ENCODE measurements around the gene XPO4.
"Not testable (repeated sequence)": the region's sequence is repeated elsewhere in the genome, so short reads cannot be mapped to it uniquely, and the experiment has no call there.

XPO4 gene

GRCh38 chr13:20902438-20903163 lies at the start of gene XPO4:
XPO4 (minus strand) TSS chr13:20902746; CDS start chr13:20902738, 8 bp downstream.
- peak; percentile 56 for DNase-seq

GRCh38 chr13:20948001-20948400 lies 45.5 kb upstream of the XPO4 start:
- DNase-seq: not testable (repeated sequence)

- DNase-seq: peak; percentile 68
Observed at GRCh38 chr13:20945952-20946383, 43.4 kb upstream of the XPO4 start.

- DNase-seq: no peak
Observed at GRCh38 chr13:20942938-20943559, 40.5 kb upstream of the XPO4 start.

GRCh38 chr13:20940511-20940910 lies 38.0 kb upstream of the XPO4 start:
- not testable (repeated sequence) for DNase-seq

GRCh38 chr13:20940083-20940482 lies 37.5 kb upstream of the XPO4 start:
- no peak for DNase-seq

GRCh38 chr13:20939662-20940061 lies 37.1 kb upstream of the XPO4 start:
- no peak for DNase-seq

- DNase-seq: no peak
Observed at GRCh38 chr13:20938302-20938701, 35.8 kb upstream of the XPO4 start.

- no peak for DNase-seq
Observed at GRCh38 chr13:20927596-20928257, 25.2 kb upstream of the XPO4 start.

- DNase-seq: not testable (repeated sequence)
Observed at GRCh38 chr13:20925395-20925790, 22.8 kb upstream of the XPO4 start.

- peak; percentile 70 for DNase-seq
Observed at GRCh38 chr13:20924758-20925394, 22.3 kb upstream of the XPO4 start.

GRCh38 chr13:20923272-20923671 lies 20.7 kb upstream of the XPO4 start:
- no peak for DNase-seq

- DNase-seq: no peak
Observed at GRCh38 chr13:20921572-20921971, 19.0 kb upstream of the XPO4 start.

- not testable (repeated sequence) for DNase-seq
Observed at GRCh38 chr13:20915676-20916075, 13.1 kb upstream of the XPO4 start.

- DNase-seq: no peak
Observed at GRCh38 chr13:20911037-20911436, 8.5 kb upstream of the XPO4 start.

GRCh38 chr13:20908714-20909497 lies 6.4 kb upstream of the XPO4 start:
- no peak for DNase-seq

GRCh38 chr13:20904908-20905307 lies 2.4 kb upstream of the XPO4 start:
- no peak for DNase-seq

- DNase-seq: no peak
Observed at GRCh38 chr13:20903164-20903475, 574 bp upstream of the XPO4 start.

GRCh38 chr13:20901668-20902437 lies 693 bp downstream of the XPO4 start:
- DNase-seq: peak; percentile 5

- DNase-seq: no peak
Observed at GRCh38 chr13:20894245-20894644, 8.3 kb downstream of the XPO4 start.

- no peak for DNase-seq
Observed at GRCh38 chr13:20891768-20892167, 10.8 kb downstream of the XPO4 start.

- DNase-seq: no peak
Observed at GRCh38 chr13:20891034-20891433, 11.5 kb downstream of the XPO4 start.

All from KG1 (cell line).